ENCODE results near the gene DYRK1A.
A peak's percentile ranks its signal among the peaks of the same experiment; 100 is the strongest.

DYRK1A gene

GRCh38 chr21:37385179-37385765 is 18.7 kb downstream of the DYRK1A start:
- DNase-seq (ENCODE audit: low read depth in 2 of 2): no peak

- DNase-seq (ENCODE audit: low read depth in 2 of 2): no peak
Measured at GRCh38 chr21:37386151-37386550, 19.6 kb downstream of the DYRK1A start.

- DNase-seq (ENCODE audit: low read depth in 2 of 2): no peak
Measured at GRCh38 chr21:37389456-37389855, 22.9 kb downstream of the DYRK1A start.

- no peak for DNase-seq (ENCODE audit: low read depth in 2 of 2)
Measured at GRCh38 chr21:37391666-37392065, 25.1 kb downstream of the DYRK1A start.

- DNase-seq (ENCODE audit: low read depth in 2 of 2): no peak
Measured at GRCh38 chr21:37392441-37392840, 25.9 kb downstream of the DYRK1A start.

GRCh38 chr21:37393030-37393429 is 26.5 kb downstream of the DYRK1A start:
- no peak for DNase-seq (ENCODE audit: low read depth in 2 of 2)

- no peak for DNase-seq (ENCODE audit: low read depth in 2 of 2)
Measured at GRCh38 chr21:37393786-37394185, 27.2 kb downstream of the DYRK1A start.

- DNase-seq (ENCODE audit: low read depth in 2 of 2): no peak
Measured at GRCh38 chr21:37395961-37396360, 29.4 kb downstream of the DYRK1A start.

- DNase-seq (ENCODE audit: low read depth in 2 of 2): no peak
Measured at GRCh38 chr21:37396855-37397254, 30.3 kb downstream of the DYRK1A start.

- no peak for DNase-seq (ENCODE audit: low read depth in 2 of 2)
Measured at GRCh38 chr21:37398697-37399096, 32.1 kb downstream of the DYRK1A start.

GRCh38 chr21:37402251-37402867 is 35.8 kb downstream of the DYRK1A start:
- DNase-seq (ENCODE audit: low read depth in 2 of 2): no peak

- no peak for DNase-seq (ENCODE audit: low read depth in 2 of 2)
Measured at GRCh38 chr21:37405629-37406028, 39.1 kb downstream of the DYRK1A start.

- DNase-seq (ENCODE audit: low read depth in 2 of 2): no peak
Measured at GRCh38 chr21:37407719-37408420, 41.3 kb downstream of the DYRK1A start.

GRCh38 chr21:37408464-37409193 is 42.1 kb downstream of the DYRK1A start:
- DNase-seq (ENCODE audit: low read depth in 2 of 2): no peak

GRCh38 chr21:37410639-37411038 is 44.1 kb downstream of the DYRK1A start:
- DNase-seq (ENCODE audit: low read depth in 2 of 2): no peak

- DNase-seq (ENCODE audit: low read depth in 2 of 2): peak; percentile 65 to 74
Measured at GRCh38 chr21:37412603-37413360, 46.2 kb downstream of the DYRK1A start.

- DNase-seq (ENCODE audit: low read depth in 2 of 2): no peak
Measured at GRCh38 chr21:37413553-37414291, 47.1 kb downstream of the DYRK1A start.

GRCh38 chr21:37414292-37415253 is 48.0 kb downstream of the DYRK1A start:
- no peak for DNase-seq (ENCODE audit: low read depth in 2 of 2)

- DNase-seq (ENCODE audit: low read depth in 2 of 2): no peak
Measured at GRCh38 chr21:37415939-37416338, 49.4 kb downstream of the DYRK1A start.

GRCh38 chr21:37416914-37417313 is 50.3 kb downstream of the DYRK1A start:
- no peak for DNase-seq (ENCODE audit: low read depth in 2 of 2)

Measured in fibroblast of skin of left quadriceps (primary cell).